CD4-positive, alpha-beta T cell treated with Interleukin-12 subunit alpha and Interleukin-12 subunit beta, for 1 hour (primary cell): Measurements from ENCODE around the gene HTRA2.

Source experiments
- DNase-seq: peaks from one replicate; pipeline ENCODE4 v3.0.0-alpha.2; 2020

HTRA2 gene

GRCh38 chr2:74566076-74566753 is 36.5 kb downstream of the HTRA2 start:
- DNase-seq: no peak

- no peak for DNase-seq
These were observed 37.0 kb downstream of the HTRA2 start for GRCh38 chr2:74566754-74567085.

- DNase-seq: no peak
These were observed 38.1 kb downstream of the HTRA2 start for GRCh38 chr2:74567881-74568280.

- no peak for DNase-seq
These were observed 40.0 kb downstream of the HTRA2 start for GRCh38 chr2:74569686-74570085.

- DNase-seq: no peak
These were observed 41.3 kb downstream of the HTRA2 start for GRCh38 chr2:74571058-74571457.

GRCh38 chr2:74572178-74572925 is 42.6 kb downstream of the HTRA2 start:
- no peak for DNase-seq

GRCh38 chr2:74573747-74574562 is 44.2 kb downstream of the HTRA2 start:
- DNase-seq: peak; percentile 33

GRCh38 chr2:74575320-74575719 is 45.6 kb downstream of the HTRA2 start:
- DNase-seq: no peak

GRCh38 chr2:74576211-74576862 is 46.6 kb downstream of the HTRA2 start:
- no peak for DNase-seq

- DNase-seq: no peak
These were observed 47.1 kb downstream of the HTRA2 start for GRCh38 chr2:74576863-74577229.

- no peak for DNase-seq
These were observed 47.7 kb downstream of the HTRA2 start for GRCh38 chr2:74577448-74577847.

GRCh38 chr2:74578408-74578807 is 48.7 kb downstream of the HTRA2 start:
- no peak for DNase-seq

GRCh38 chr2:74581463-74581862 is 51.7 kb downstream of the HTRA2 start:
- no peak for DNase-seq

GRCh38 chr2:74582184-74582583 is 52.5 kb downstream of the HTRA2 start:
- DNase-seq: no peak
